ENCODE results near the gene FAM32A.
A peak's percentile ranks its signal among the peaks of the same experiment; 100 is the strongest.

GRCh38 chr19:16197622-16198369, 12.6 kb downstream of the FAM32A start, which contains the start of gene AP1M1:
- TF ChIP-seq CTCF (IDR thresholded peaks at IDR 0.05) (no peak), RFX5 (IDR thresholded peaks at IDR 0.05; ENCODE audit: low read length) (no peak), SIN3A (IDR thresholded peaks at IDR 0.05; ENCODE audit: borderline replicate concordance, low read depth, low read length) (0 out of 2 replicates have a peak, but pooled peaks have one; percentile 15), ELF1 (IDR thresholded peaks at IDR 0.05) (peak; percentile 96)

Measured in SK-N-SH (cell line).